Upper lobe of left lung (tissue), 6 donors: ENCODE results near the gene GAA. TPM values are rescaled to one million over a fixed set of nuclear protein-coding genes. Genes with fewer than 3 reads are reported as not detected.
A peak's percentile ranks its signal among the peaks of the same experiment; 100 is the strongest.
"Not testable (repeated sequence)": the region's sequence is repeated elsewhere in the genome, so short reads cannot be mapped to it uniquely, and the experiment has no call there.

Experiments
- ATAC-seq, 2 donors: fragments of 200-7000 bp; cut with Tn5 transposase; one replicate each; pipeline ENCODE4 v1.9.1; 2022; ENCODE audit warnings: mild to moderate bottlenecking in 2 of 2, moderate library complexity in 2 of 2; ENCODE audit not compliant: low FRiP score in 2 of 2
- DNase-seq, 2 donors: peaks; one replicate each; pipeline ENCODE4 v3.0.0-alpha.2; 2019 to 2020
- H3K27ac ChIP-seq, 4 donors: fragments of 200-600 bp; sonication (generic); one replicate each; pipeline ENCODE4 v1.5.1; 2016 to 2019
- H3K27me3 ChIP-seq, 4 donors: fragments of 200-600 bp; sonication (generic); one replicate each; pipeline ENCODE4 v1.5.1; 2017 to 2019
- H3K36me3 ChIP-seq, 4 donors: fragments of 200-600 bp; sonication (generic); one replicate each; pipeline ENCODE4 v1.5.1; 2016 to 2019
- H3K4me1 ChIP-seq, 4 donors: fragments of 200-600 bp; sonication (generic); one replicate each; pipeline ENCODE4 v1.5.1; 2018 to 2019
- H3K4me3 ChIP-seq, 4 donors: fragments of 200-600 bp; sonication (generic); one replicate each; pipeline ENCODE4 v1.5.1; 2017 to 2019; ENCODE audit warnings: mild to moderate bottlenecking in 2 of 4, moderate library complexity in 1 of 4
- H3K9me3 ChIP-seq, 4 donors: fragments of 200-600 bp; sonication (generic); one replicate each; pipeline ENCODE4 v1.5.1; 2018 to 2019
- EP300 ChIP-seq, 4 donors: sonication (generic); formaldehyde crosslinking; IDR thresholded peaks; one replicate each; pipeline ENCODE4 v1.5.1; 2017; ENCODE audit warnings: antibody characterized with exemption in 4 of 4, control low read depth in 2 of 4
- POLR2A ChIP-seq, 4 donors: fragments of 450-650 bp; IDR thresholded peaks; one replicate each; pipeline ENCODE4 v1.5.1; 2016 to 2017; ENCODE audit warnings: antibody characterized with exemption in 4 of 4, mild to moderate bottlenecking in 2 of 4
- POLR2AphosphoS5 ChIP-seq, 2 donors: sonication (generic); formaldehyde crosslinking; IDR thresholded peaks; one replicate each; pipeline ENCODE4 v1.5.1; 2017; ENCODE audit warnings: antibody characterized with exemption in 2 of 2
- WGBS, 2 donors: methylation state at CpG; one replicate each; pipeline ENCODE4 v1.1.5; 2017 to 2018; 5-methylcytosine and 5-hydroxymethylcytosine counted together
- total RNA-seq, 6 donors: library from RNA; depleted of rRNA in 4 of 6; stranded (reverse); fragments of >200 nt in 4 of 6; gene quantifications; one replicate each; pipeline versions ENCODE4 v1.1.0 to v1.2.1, GENCODE V29; 2016 to 2021
- TF ChIP-seq, protein P1 (sequence below), 6 experiments: fragments of 450-650 bp in 4 of 6; fragments of 200-600 bp in 2 of 6; sonication (generic) in 2 of 6; IDR thresholded peaks; one replicate each; pipeline ENCODE4 v1.5.1; 2016 to 2019; ENCODE audit warnings: antibody characterized with exemption in 6 of 6
- donor health status: DM: no; HTN: no; CAD: no; lungs with moderate emphysema.
- donor health status: DM: no; HTN: yes; CAD: no; lungs with severe emphysema.

The GAA gene
- total RNA-seq, 6 donors from 2014 or later: 54.7 to 178 (median 157) TPM

DNA sequence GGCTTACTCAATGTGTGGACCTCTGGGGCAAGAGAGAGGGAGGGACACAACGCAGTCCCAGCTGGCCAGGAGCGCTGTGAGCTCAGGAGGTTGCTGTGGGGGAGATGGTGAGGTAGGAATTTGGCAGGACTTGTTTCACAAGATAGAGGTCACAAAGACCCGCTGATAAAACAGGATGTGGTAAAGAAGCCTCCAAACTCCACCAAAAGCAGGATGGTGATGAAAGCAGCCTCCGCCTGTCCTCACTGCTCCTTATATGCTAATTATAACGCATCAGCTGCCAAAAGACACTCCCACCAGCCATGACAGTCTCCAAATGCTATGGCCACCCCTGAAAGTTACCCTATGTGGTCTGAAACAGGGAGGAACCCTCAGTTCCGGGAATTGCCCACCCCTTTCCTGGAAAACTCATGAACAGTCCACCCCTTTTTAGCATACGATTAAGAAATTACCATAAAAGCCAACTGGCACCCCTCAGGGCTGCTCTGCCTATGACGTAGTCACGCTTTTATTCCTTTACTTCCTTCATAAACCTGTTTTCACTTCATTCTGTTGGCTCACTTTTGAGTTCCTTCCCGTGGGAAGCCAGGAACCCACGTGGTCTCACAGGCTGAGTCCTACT lies 50.8 kb downstream of the GAA start:
- Histone ChIP-seq H3K4me1 (peaks cover 5 to 16% (median 9%) of the 10 kb centered on the region in 4 donors), H3K4me3 (no peak overlapping the region), H3K27me3 (no peaks in the 10 kb centered on the region), H3K9me3 (peaks cover 0 to 9% (median 4%) of the 10 kb centered on the region in 4 donors), H3K36me3 (no peaks in the 10 kb centered on the region), H3K27ac (peak overlapping the region in 1 of 4 donors; percentile 27)
- WGBS, 2 donors: 64 to 70% methylated on average over 11 of the region's 11 CpGs
- ATAC-seq (no peak), DNase-seq (no peak)
- TF ChIP-seq EP300 (IDR thresholded peaks at IDR 0.05) (no peak), POLR2AphosphoS5 (IDR thresholded peaks at IDR 0.05) (no peak), POLR2A (IDR thresholded peaks at IDR 0.05) (no peak)
- TF ChIP-seq, protein P1, sequence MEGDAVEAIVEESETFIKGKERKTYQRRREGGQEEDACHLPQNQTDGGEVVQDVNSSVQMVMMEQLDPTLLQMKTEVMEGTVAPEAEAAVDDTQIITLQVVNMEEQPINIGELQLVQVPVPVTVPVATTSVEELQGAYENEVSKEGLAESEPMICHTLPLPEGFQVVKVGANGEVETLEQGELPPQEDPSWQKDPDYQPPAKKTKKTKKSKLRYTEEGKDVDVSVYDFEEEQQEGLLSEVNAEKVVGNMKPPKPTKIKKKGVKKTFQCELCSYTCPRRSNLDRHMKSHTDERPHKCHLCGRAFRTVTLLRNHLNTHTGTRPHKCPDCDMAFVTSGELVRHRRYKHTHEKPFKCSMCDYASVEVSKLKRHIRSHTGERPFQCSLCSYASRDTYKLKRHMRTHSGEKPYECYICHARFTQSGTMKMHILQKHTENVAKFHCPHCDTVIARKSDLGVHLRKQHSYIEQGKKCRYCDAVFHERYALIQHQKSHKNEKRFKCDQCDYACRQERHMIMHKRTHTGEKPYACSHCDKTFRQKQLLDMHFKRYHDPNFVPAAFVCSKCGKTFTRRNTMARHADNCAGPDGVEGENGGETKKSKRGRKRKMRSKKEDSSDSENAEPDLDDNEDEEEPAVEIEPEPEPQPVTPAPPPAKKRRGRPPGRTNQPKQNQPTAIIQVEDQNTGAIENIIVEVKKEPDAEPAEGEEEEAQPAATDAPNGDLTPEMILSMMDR (IDR thresholded peaks at IDR 0.05): no peak

- ATAC-seq: no peak
- no peak for DNase-seq
- 91 to 93% methylated on average over 3 of the region's 3 CpGs for WGBS, 2 donors
- no peaks in the 10 kb centered on the region for H3K27me3 ChIP-seq
- no peaks in the 10 kb centered on the region for H3K36me3 ChIP-seq
- H3K9me3 ChIP-seq: peaks cover 0 to 9% (median 4%) of the 10 kb centered on the region in 4 donors
- no peak overlapping the region for H3K27ac ChIP-seq
- H3K4me3 ChIP-seq: no peak overlapping the region
- no peak for TF ChIP-seq POLR2AphosphoS5 (IDR thresholded peaks at IDR 0.05)
- no peak for TF ChIP-seq EP300 (IDR thresholded peaks at IDR 0.05)
- peaks cover 3 to 12% (median 7%) of the 10 kb centered on the region in 4 donors for H3K4me1 ChIP-seq
Observed at GRCh38 chr17:80153004-80153403, 51.6 kb downstream of the GAA start.

DNA sequence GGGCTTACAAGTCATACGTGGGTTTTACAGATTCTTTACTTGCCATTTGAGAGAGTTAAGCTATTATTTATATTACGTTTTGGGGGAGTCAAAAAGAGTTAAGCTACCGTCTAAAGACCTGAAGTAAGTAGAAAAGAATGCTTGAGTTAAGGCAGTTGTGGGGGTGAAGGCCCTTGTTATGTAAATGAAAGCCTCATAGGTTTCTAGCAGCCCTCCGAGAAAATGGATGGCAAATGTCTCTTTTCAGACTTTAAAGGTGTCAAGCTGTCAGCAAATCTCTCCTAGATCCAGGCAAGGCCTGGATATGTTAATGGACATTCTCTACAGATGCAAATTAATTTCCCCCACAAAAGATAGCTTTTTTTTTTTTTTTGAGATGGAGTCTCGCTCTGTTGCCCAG lies 52.8 kb downstream of the GAA start:
- DNase-seq: no peak
- H3K4me1 ChIP-seq: no peaks in the 10 kb centered on the region
- no peak for ATAC-seq
- H3K27ac ChIP-seq: no peak overlapping the region
- TF ChIP-seq EP300 (IDR thresholded peaks at IDR 0.05): no peak
- no peak for TF ChIP-seq POLR2A (IDR thresholded peaks at IDR 0.05)
- no peak for TF ChIP-seq POLR2AphosphoS5 (IDR thresholded peaks at IDR 0.05)
- TF ChIP-seq, protein P1 (IDR thresholded peaks at IDR 0.05): no peak
- 82 to 84% methylated on average over 5 of the region's 5 CpGs for WGBS, 2 donors
- peaks cover 0 to 9% (median 4%) of the 10 kb centered on the region in 4 donors for H3K9me3 ChIP-seq
- no peaks in the 10 kb centered on the region for H3K27me3 ChIP-seq
- H3K4me3 ChIP-seq: no peak overlapping the region
- H3K36me3 ChIP-seq: no peaks in the 10 kb centered on the region

DNA sequence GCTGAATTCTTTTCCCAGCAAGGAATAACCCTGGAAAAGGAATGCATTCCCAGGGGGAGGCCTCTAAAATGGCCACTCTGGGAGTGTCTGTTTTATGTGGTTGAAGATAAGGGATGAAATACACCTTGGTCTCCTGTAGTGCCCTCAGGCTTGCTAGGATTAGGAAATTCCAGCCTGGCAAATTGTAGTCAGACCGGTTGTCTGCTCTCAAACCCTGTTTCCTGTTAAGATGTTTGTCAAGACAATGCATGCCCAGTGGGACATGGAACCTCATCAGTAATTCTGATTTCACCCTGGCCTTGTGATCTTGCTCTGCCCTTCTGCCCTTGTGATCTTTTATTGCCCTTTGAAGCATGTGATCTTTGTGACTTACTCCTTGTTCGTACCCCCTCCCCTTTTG lies 54.2 kb downstream of the GAA start:
- ATAC-seq, H3K36me3 ChIP-seq, H3K27ac ChIP-seq, H3K27me3 ChIP-seq, DNase-seq, H3K9me3 ChIP-seq, H3K4me3 ChIP-seq, H3K4me1 ChIP-seq: not testable (repeated sequence)
- 48 to 50% methylated on average over 2 of the region's 2 CpGs for WGBS, 2 donors

DNA sequence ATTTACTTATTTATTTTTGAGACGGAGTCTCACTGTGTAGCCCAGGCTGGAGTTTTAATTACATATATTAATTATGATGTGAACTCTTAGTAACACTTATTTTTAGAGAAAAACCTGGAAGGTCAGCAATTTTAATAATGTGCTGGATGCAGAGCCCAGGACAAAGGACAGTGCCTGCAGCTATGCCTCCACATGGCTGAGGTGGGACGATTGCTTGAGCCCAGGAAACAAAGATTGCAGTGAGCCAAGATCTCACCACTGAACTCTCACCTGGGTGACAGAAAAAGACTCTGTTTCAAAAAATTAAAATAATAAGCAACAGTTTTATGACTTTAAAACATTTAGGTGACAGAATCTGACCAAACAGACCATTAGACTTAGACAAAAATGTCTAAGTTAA lies 57.5 kb downstream of the GAA start:
- Histone ChIP-seq H3K36me3 (no peaks in the 10 kb centered on the region), H3K27ac (no peak overlapping the region), H3K4me1 (no peaks in the 10 kb centered on the region), H3K4me3 (no peak overlapping the region), H3K9me3 (peaks cover 0 to 9% (median 4%) of the 10 kb centered on the region in 4 donors), H3K27me3 (no peaks in the 10 kb centered on the region)
- no peak for TF ChIP-seq EP300 (IDR thresholded peaks at IDR 0.05)
- TF ChIP-seq, protein P1 (IDR thresholded peaks at IDR 0.05): no peak
- no peak for TF ChIP-seq POLR2A (IDR thresholded peaks at IDR 0.05)
- TF ChIP-seq POLR2AphosphoS5 (IDR thresholded peaks at IDR 0.05): no peak
- DNase-seq (no peak), ATAC-seq (no peak)
- 72 to 78% methylated on average over 2 of the region's 2 CpGs for WGBS, 2 donors

DNA sequence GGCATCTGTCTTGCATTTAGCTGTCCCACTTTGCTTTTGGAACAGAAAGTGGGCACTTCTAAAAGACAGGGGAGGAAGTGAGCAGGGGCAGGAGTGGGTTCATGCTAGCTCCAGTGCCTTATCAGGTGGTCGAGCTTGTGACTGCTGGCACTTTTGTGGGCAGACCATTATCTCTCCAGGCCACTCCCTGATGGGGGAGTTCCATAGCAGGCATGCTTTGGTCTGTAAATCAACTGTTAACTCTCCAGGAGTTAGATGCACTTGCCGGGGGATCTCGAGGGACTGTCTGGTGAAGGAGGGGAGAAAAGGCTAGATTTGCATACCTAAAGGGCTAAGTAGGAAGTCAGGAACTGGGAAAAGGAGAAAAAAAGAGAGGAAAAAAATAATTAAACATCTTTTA lies 59.2 kb downstream of the GAA start:
- no peaks in the 10 kb centered on the region for H3K4me1 ChIP-seq
- TF ChIP-seq EP300 (IDR thresholded peaks at IDR 0.05) (no peak), POLR2A (IDR thresholded peaks at IDR 0.05) (no peak), POLR2AphosphoS5 (IDR thresholded peaks at IDR 0.05) (no peak)
- TF ChIP-seq, protein P1 (IDR thresholded peaks at IDR 0.05): no peak
- no peak for DNase-seq

More for the DNA sequence above, 59.2 kb downstream of the GAA start:
- Histone ChIP-seq H3K36me3 (no peaks in the 10 kb centered on the region), H3K27me3 (no peaks in the 10 kb centered on the region), H3K27ac (no peak overlapping the region), H3K9me3 (peaks cover 0 to 9% (median 4%) of the 10 kb centered on the region in 4 donors), H3K4me3 (no peak overlapping the region)
- WGBS, 2 donors: 38 to 44% methylated on average over 3 of the region's 3 CpGs
- ATAC-seq: no peak
